T-helper 9 cell (primary cell): ENCODE measurements around the gene ADGRG2.

ENCODE experiments used
- DNase-seq: peaks from one replicate; pipeline ENCODE4 v3.0.0-alpha.2; 2020
- total RNA-seq, 2 donors: gene quantifications; one replicate each; lab custom pipeline; 2026; lab: John Stamatoyannopoulos, UW

The ADGRG2 gene
- total RNA-seq: 0 reads per million in 2 donors

DNA sequence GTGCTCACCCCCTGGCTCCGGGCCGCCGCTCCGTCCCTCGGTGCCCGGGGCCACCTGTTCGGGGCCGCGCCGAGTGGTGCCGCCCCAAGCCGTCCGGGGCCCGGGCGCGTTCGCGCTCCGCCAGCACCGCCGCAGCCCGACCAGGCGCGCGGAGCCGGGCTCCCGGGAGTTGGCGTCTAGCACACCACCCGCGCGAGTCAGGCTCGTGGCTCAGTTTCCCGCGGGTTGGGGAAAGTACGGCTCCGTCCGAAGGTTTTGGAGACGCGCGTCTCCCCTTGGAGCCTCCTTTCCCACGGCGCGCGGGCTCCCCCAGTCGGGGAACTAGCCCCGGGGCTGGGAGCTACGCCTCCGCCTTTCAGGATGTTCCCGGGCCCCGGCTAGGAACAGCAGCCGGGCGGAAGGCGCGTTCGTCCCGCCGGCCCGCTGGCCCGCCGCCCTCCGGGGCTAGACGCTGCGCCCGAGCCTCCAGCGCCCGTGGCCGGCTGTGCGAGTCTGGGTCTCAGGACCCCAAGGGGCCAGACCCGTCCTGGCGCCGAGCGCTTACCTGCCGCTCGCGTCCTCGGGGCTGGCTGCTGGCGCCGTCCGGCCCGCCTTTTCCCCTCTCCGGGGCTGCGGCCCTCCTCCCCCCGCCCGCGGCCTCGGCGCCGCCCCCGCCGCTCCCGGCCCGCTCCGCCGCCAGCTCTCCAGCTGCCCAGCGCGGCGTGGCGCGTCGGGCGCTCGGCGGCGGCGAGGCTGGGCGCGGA is at the start of gene ADGRG2:
TSS of gene ADGRG2 (minus strand) at position 571 of the 743 bp plus-strand sequence. CDS start 53,634 bp downstream, outside the sequence.
- DNase-seq: no peak

- DNase-seq: no peak
These were observed 46.3 kb upstream of the ADGRG2 start for GRCh38 chrX:19168609-19169008.

DNA sequence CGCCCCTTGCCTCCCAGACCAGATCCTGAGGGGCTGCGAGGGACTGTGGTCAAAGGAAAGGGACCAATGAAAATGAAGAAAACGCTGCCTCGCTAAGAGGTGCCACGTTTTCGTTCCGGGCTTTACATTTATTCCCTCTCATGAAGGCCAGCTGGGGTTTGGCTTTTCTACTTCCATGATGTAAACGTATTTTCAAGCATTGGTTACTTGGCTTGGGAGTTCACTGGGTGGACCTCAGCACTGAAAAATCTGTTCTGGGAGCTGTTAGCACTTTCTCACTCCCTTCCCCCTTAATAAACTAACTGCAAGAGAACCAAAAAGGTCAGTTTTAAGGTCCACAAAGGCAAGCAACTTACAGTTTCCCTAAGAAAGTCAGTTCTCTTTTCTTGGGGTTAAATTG is 40.6 kb upstream of the ADGRG2 start:
- no peak for DNase-seq

DNA sequence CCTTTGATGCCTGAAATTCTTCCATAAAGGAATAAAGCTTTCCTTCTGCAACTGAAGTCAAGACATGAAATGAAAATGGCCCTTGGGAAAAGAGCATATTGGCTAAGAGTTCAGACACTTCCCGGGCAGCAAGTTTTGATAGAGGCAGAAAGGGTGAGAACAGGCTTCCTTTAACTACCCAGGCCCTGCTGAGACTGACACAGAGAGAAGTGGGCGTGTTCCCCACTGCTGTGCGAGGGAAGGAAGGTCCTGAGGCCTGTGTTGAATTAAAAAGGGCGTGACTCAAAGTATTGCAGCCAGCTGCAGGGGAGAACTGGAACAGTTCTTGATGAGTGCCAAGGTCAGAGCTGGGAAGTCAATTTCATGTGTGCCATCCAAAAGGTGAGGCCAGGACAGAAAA is 33.9 kb upstream of the ADGRG2 start:
- no peak for DNase-seq

DNA sequence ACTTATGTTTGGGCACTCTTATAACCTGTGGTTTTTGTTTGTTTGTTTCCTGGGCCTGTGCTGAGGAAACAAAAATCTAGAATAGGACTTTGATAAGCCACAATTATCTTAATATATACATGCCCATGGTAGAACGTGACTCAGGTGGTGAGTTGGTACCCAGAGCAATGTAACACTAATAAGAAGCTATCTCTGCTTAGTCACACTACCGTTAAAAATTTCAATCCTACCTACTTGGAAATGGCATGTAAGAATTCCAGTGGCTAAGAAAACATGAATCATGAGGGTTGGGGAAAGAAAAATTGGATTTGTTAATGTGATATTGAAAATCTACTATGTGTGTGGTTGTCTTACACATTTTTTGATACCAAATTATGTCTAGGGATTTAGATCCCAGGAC is 30.5 kb upstream of the ADGRG2 start:
- no peak for DNase-seq

DNA sequence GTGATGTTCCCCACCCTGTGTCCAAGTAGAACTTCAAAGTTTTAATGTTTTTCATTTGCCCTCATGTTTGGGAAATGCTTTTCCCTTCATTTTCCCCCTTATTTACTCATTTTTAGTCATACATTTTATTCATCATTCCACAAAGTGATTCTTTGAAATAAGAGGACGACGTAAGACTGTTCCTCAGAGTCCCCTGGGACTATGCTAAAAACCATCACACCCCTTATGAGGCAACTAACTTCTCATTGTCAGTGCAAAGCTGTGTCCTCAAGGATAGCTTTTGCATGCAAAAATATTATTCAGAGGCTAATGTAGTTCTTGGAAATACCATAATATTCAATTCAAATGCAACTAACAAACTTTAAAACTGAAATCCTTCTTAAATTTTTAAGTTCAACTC is 14.8 kb upstream of the ADGRG2 start:
- no peak for DNase-seq

DNA sequence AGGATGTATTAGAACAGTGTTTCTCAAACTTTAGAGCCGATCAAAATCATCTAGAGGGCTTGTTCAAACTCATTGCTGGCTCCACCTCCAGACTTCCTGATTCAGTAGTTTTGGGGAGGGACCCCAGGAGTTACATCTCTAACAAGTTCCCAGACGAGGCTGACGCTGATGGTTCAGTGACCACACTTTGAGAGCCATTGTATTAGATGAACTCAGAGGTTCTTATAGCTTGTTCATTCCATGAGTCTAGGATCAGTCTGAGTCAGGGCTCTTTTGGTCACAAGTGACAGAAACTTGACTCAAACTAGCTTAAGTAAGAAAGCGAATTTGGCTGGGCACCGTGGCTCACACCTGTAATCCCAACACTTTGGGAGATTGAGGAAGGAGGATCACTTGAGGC is 11.5 kb upstream of the ADGRG2 start:
- no peak for DNase-seq

DNA sequence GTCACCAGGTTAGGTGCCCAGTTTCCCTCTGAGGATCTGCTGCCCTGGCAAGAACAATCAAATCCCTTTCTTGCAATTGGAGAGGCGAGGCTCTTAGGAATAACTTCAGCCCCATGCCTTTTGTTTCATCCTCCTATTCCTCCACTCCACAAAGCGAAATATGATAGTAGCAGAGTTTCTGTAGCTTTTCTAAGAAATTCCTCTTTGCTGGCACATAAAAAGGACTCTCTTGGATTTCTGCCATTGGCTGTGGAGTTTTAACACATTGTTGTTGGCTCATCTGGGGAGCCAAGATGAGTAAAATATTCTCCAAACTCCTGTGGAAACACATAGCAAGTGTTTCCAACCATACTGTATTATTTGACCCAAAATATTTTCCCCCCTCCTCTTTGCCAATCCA is 11.0 kb upstream of the ADGRG2 start:
- DNase-seq: no peak

DNA sequence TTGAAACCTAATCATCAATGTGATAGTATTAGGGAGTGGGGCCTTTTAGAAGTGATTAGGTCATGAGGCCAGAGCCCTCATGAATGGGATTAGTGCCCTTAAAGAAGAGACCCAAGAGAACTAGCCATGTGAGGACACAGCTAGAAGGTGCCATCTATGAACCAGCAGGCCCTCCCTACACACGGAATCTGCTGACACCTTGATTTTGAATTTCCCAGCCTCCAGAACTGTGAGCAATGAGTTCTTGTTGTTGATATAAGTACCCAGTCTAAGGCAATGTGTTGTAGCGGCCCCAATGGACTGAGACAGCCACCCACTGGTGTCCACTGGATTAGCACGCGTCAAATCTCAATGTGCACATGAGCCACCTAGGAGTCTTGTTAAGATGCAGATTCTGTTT is 8.4 kb upstream of the ADGRG2 start:
- no peak for DNase-seq

DNA sequence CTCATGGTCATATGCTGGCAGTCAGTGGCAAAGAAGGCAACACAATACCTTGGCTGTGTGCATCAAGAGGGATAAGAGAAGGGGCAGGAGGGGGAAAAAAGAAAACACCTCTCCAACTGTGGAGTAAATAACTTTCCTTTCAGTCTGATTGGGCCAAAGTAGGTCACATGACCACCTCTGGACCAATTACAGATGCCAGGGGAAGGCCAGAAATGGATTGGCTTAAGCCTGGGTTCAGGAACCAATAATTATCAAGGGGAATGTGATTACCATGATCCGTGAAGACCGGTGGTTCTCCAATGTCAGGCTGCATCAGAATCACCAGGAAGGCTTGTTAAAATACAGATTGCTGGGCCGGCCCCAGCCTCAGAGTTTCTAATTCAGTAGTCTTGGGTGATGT is 7.4 kb upstream of the ADGRG2 start:
- DNase-seq: no peak

DNA sequence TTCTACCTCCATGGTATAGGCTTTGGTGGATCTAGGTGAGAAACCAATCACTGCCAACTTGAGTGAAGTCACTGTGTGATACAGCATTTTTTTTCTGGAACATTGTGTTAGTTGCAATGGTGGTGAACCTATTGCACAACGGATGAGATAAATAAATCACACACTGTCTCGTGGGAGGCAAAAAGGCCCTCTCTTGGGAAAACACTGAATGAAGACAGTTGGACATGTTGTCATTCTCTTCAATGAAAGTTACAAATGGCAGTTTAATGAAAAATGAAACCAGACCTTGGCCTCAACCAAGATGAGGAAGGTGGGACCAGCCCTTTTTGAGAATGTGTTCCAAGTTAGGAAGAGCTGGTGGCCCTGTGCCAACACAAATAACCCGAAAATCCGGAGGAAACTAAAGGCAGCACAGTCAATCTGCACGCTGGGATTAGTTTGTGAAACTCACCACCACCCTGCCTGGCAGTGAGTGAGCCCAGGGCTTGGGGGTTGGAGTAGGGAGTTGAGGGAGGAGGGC is 5.4 kb upstream of the ADGRG2 start:
- no peak for DNase-seq

DNA sequence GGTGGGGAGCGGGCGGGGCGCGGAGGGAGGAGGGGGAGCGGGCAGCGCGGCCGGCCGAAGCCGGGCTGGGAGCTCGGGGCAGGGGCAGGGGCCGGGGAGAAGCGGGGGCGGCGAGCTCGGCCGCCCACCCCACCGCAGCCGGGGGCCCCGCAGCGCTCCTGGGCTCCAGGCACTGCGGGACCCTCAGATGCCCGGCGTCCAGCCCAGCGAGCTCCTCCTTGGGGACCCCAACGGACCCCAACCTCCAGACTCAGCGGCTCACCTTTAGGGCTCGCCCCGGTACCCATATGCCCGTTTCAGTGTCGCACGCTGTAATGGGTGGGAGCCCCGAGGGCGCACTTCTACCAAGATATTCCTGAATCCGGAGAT is 357 bp upstream of the ADGRG2 start:
- DNase-seq: no peak

- DNase-seq: no peak
These were observed 802 bp downstream of the ADGRG2 start for GRCh38 chrX:19121466-19121865.

- DNase-seq: no peak
These were observed 11.6 kb downstream of the ADGRG2 start for GRCh38 chrX:19110642-19111041.

DNA sequence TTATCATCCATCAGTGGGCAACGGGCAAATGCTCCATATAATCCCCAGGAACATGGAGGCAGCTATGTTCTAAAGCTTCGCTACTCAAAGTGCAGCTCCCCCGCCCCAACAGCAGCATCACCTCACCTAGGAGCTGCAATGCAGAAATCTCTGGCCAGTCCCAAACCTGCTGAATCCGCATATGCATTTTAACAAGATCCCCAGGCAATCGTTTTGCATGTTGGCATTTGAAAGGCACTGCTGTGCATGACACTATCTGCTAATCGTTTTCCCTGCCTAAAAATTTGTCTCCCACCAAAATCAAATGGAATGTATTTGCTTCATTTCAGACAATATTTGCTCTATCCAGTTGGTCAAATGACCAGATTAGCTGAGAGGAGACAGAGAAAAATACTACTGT is 15.2 kb downstream of the ADGRG2 start:
- DNase-seq: no peak

GRCh38 chrX:19100586-19100985 is 21.7 kb downstream of the ADGRG2 start:
- no peak for DNase-seq

DNA sequence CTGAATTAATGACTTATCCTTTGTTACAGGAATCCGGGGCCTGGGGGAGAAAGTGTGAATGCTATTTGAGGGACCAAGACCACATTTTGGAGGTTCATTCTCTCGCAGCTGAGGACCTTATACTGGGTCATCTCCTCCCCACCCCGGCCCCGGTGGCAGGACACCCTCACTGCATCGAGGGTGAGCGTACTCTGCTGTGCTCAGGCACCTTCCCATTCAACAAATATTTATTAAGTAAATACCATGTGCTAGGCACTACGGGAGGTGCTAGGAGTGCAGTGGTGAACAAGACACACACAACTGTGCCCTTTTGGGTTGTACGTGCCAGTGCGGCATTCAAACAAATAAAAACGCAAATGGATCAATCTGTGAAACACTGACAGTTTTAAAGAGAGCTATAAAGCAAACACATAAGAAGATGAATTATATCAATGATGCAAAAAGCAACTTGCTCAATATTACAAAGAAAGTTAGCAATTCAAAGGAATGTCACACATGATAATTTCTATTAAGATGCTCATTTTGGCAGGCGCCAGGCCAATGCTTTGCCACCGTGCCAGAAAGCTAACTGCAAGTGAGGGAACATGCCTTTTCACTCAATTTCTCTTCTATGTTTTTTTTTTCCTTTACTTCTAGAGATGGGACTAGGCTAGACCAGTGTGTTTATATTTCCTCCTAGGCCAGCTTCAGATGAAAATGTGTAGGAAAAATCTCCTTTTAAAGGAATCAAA is 24.6 kb downstream of the ADGRG2 start:
- no peak for DNase-seq

DNA sequence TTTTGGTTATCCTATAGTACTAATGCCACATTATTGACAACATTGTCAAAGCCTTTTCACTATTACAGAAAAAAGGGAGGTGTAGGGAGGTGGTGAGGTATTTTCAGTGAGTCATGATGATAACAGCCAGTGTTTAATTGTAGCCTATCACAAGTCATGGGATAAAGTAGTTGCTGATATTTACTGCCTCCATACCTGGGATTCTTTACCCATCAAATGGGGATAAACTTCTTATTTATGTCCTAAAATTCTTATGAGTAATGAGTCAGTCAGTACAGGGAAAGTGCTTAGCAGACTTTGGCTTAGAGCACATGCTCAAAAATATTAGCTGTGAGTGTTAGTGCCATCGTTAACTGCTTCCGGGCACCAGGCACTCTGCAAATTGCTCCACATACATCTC is 25.7 kb downstream of the ADGRG2 start:
- no peak for DNase-seq

GRCh38 chrX:19094654-19095053 is 27.6 kb downstream of the ADGRG2 start:
- no peak for DNase-seq

GRCh38 chrX:19091596-19091995 is 30.7 kb downstream of the ADGRG2 start:
- DNase-seq: no peak

GRCh38 chrX:19089555-19090040 is 32.7 kb downstream of the ADGRG2 start:
- DNase-seq: no peak

DNA sequence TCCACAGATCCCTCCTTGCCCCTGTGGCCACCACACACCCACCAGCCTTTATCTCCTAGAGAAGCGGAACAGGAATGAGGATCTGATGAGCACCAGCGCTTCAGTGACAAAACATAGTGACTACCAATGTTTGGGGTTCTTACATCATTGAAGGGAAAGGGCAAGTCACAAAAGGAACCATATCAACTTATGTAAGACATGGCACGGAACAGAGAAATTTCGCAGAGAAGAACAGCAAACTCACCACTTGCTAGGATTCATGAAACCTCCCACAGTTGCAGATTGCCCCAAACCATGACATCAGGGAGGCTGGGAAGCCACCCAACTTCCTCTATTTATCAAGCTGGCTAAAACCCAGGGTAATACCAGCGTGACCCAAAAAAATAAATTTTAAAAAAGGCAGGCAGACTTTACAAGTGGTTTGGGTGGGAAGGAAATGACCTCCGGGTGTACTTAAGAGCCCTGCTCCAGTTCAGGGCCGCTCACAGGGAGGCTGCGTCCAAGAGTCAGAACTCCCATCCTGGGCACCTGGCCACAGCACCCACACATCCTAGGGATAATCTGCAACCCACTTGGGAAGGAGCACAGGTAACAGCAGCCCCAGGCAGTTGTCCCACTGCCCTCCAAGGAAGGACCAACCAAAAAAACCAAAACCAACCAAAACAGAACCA is 36.0 kb downstream of the ADGRG2 start:
- DNase-seq: no peak

- no peak for DNase-seq
These were observed 36.6 kb downstream of the ADGRG2 start for GRCh38 chrX:19085666-19086065.

DNA sequence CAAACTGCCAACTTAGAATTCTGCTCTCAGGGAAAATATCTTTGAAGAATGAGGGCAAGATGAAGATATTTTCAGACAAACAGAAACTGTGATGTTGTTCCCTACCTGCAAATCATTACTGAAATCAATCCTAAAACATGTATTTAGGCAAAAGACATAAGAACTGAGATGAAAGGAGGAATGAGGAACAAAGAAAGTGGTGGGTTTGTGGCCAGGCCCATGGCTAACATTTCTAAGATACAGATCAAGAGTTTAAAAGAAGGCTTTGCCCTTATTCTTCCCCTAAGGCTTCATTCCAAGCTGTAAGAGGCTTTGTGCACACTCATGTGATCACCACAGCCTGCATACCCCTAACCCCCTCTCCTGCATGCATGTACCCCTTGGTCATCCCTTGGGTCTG is 46.5 kb downstream of the ADGRG2 start:
- DNase-seq: no peak
